ENCODE results near the gene KIAA1328. TPM values are rescaled to one million over a fixed set of nuclear protein-coding genes. Genes with fewer than 3 reads are reported as not detected.

KIAA1328 gene
- polyA plus RNA-seq, 1 of the 3 experiments (the other 2 are of a cell fraction): 2.6 TPM

DNA sequence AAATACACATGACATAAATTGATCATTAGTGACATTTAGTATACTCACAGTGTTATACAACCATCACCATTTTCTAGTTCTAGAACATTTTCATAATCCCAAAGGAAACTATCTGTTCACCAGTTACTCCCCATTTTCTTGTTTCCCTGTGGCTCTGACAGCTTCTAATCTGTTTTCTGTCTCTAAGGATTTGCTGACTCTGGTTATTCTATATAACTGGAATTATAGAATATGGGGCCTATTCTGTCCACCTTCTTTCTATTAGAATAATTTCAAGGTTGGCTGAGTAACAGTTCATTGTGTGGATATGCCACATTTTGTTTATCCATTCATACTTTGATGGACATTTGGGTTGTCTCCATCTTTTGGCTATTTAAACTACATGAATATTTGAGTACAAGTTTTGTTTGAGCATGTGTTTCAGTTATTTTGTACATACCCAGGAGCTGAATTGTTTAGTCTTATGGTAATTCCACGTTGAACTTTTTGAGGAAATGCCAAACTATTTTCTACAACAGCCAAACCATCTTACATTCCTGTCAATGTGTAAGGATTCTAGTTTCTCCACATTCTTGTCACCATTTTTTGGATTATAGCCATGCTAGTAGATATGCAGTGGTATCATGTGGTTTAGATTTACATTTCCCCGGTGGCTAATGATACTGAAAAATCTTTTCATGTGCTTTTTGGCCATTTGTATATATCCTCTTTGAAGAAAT, 20.5 kb downstream of the KIAA1328 start (continued):
- TF ChIP-seq, protein P1, sequence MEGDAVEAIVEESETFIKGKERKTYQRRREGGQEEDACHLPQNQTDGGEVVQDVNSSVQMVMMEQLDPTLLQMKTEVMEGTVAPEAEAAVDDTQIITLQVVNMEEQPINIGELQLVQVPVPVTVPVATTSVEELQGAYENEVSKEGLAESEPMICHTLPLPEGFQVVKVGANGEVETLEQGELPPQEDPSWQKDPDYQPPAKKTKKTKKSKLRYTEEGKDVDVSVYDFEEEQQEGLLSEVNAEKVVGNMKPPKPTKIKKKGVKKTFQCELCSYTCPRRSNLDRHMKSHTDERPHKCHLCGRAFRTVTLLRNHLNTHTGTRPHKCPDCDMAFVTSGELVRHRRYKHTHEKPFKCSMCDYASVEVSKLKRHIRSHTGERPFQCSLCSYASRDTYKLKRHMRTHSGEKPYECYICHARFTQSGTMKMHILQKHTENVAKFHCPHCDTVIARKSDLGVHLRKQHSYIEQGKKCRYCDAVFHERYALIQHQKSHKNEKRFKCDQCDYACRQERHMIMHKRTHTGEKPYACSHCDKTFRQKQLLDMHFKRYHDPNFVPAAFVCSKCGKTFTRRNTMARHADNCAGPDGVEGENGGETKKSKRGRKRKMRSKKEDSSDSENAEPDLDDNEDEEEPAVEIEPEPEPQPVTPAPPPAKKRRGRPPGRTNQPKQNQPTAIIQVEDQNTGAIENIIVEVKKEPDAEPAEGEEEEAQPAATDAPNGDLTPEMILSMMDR (IDR thresholded peaks at IDR 0.05): no peak
- TF ChIP-seq, protein P2, sequence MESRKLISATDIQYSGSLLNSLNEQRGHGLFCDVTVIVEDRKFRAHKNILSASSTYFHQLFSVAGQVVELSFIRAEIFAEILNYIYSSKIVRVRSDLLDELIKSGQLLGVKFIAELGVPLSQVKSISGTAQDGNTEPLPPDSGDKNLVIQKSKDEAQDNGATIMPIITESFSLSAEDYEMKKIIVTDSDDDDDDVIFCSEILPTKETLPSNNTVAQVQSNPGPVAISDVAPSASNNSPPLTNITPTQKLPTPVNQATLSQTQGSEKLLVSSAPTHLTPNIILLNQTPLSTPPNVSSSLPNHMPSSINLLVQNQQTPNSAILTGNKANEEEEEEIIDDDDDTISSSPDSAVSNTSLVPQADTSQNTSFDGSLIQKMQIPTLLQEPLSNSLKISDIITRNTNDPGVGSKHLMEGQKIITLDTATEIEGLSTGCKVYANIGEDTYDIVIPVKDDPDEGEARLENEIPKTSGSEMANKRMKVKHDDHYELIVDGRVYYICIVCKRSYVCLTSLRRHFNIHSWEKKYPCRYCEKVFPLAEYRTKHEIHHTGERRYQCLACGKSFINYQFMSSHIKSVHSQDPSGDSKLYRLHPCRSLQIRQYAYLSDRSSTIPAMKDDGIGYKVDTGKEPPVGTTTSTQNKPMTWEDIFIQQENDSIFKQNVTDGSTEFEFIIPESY (IDR thresholded peaks at IDR 0.05; ENCODE audit: borderline replicate concordance, low read depth): no peak

DNA sequence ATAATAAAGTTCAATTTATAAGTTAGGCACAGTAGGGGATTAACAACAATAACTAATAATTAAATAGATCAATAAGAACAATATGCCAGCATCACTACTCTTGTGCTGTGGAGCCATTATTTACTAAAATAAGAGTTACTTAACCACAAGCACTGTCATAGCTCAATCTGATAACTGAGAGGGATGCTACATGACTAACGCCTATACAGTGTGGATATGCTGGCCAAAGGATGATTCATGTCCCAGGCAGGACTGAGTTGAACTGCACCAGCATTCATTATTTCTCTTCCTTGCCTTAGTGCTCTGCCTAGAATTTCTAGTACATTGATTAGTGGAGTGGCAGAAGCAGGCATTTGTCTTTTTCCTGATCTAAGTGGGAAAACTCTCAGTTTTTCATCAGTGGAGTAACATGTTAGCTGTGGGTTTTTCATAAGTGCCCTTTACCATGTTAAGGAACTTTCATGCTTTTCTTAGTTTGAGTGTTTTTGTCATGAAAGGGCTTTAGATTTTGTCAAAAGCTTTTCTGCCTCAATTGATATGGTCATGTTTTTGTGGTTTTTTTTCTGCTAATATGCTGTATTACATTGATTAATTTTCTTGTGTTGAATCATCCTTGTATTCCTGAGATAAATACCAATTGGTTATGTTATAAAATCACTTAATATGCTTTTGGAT, 21.7 kb downstream of the KIAA1328 start:
- peaks cover 0 to 7% of the 10 kb centered on the region in 2 experiments; a peak in 2 of 4 replicates for H3K4me1 ChIP-seq (ENCODE audit: control insufficient read depth in 1 of 2, insufficient read depth in 2 of 2, low read depth in 1 of 2, low read length in 1 of 2)
- POLR2A ChIA-PET: no interaction called here
- no peaks in the 10 kb centered on the region; the same call in 1 of the 2 replicates for H3K9me2 ChIP-seq
- H3K27me3 ChIP-seq (ENCODE audit: insufficient read depth): no peaks in the 10 kb centered on the region
- H3K9ac ChIP-seq: peak overlapping the region; percentile 16; the same call in 1 of the 2 replicates
- H3K4me2 ChIP-seq: peak overlapping the region; percentile 56; the same call in 1 of the 2 replicates
- H2AFZ ChIP-seq (ENCODE audit: low read depth): peak overlapping the region; percentile 5; the same call in 1 of the 2 replicates
- peaks cover 2 to 6% of the 10 kb centered on the region in 2 experiments for H3K36me3 ChIP-seq (replicated peaks in 1 of 2; ENCODE audit: control insufficient read depth in 1 of 2, insufficient read depth in 2 of 2, low read length in 1 of 2)
- no peaks in the 10 kb centered on the region; the same call in 1 of the 2 replicates for H3K79me2 ChIP-seq (ENCODE audit: insufficient read depth)
- CTCF ChIA-PET: interaction anchor here (0.7 to 1.1 kb wide), 3 partner anchors 21 to 1114 kb away, joined by 3 read pairs; no protein-coding TSS in a partner anchor
- H3K27ac ChIP-seq (ENCODE audit: low read depth in 2 of 2, low read length in 1 of 2): peak overlapping the region; percentile 28 to 87; a peak in 3 of 4 replicates
- DNase-seq: no peak
- peaks cover 9% of the 10 kb centered on the region; the same call in 1 of the 2 replicates for H3K9me3 ChIP-seq
- H3K4me3 ChIP-seq (ENCODE audit: low read depth in 2 of 2, low read length in 1 of 2): no peak overlapping the region
- H3F3A ChIP-seq (replicated peaks; ENCODE audit: insufficient read depth): peaks cover 29% of the 10 kb centered on the region
- no peaks in the 10 kb centered on the region for H4K20me1 ChIP-seq (ENCODE audit: insufficient read depth)
- WGBS (ENCODE audit: low lambda C conversion rate): 0% methylated on average over 1 of the region's 1 CpG
- TF ChIP-seq YY1 (IDR thresholded peaks at IDR 0.05; ENCODE audit: low read depth) (no peak), GABPA (IDR thresholded peaks at IDR 0.05; ENCODE audit: low read depth) (no peak), CHD2 (IDR thresholded peaks at IDR 0.05; ENCODE audit: low read length, partially characterized antibody) (no peak), GATA2 (CRISPR knock-in tag; IDR thresholded peaks at IDR 0.05) (no peak), RAD21 (IDR thresholded peaks at IDR 0.05; ENCODE audit: low read length) (no peak), RCOR1 (IDR thresholded peaks at IDR 0.05; ENCODE audit: low read length) (no peak), FOSL2 (IDR thresholded peaks at IDR 0.05; ENCODE audit: borderline replicate concordance, low read depth) (peak; percentile 94), TAF1 (IDR thresholded peaks at IDR 0.05; ENCODE audit: borderline replicate concordance, low read depth, low read length) (no peak; the same call in 1 of the 2 replicates), FOXM1 (IDR thresholded peaks at IDR 0.05; ENCODE audit: low read depth) (0 out of 2 replicates have a peak, but pooled peaks have one; percentile 15), RFX5 (IDR thresholded peaks at IDR 0.05; ENCODE audit: low read length) (no peak), RXRA (IDR thresholded peaks at IDR 0.05; ENCODE audit: borderline replicate concordance, low read depth) (no peak), EZH2phosphoT487 (IDR thresholded peaks at IDR 0.05; ENCODE audit: borderline replicate concordance, low read depth) (no peak), MAX (IDR thresholded peaks at IDR 0.05; ENCODE audit: low read depth) (no peak; the same call in 1 of the 2 replicates), MXI1 (IDR thresholded peaks at IDR 0.05; ENCODE audit: low read depth, low read length) (no peak)
- TF ChIP-seq, protein P3, sequence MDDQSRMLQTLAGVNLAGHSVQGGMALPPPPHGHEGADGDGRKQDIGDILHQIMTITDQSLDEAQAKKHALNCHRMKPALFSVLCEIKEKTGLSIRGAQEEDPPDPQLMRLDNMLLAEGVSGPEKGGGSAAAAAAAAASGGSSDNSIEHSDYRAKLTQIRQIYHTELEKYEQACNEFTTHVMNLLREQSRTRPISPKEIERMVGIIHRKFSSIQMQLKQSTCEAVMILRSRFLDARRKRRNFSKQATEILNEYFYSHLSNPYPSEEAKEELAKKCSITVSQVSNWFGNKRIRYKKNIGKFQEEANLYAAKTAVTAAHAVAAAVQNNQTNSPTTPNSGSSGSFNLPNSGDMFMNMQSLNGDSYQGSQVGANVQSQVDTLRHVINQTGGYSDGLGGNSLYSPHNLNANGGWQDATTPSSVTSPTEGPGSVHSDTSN (IDR thresholded peaks at IDR 0.05): peak; percentile 88
- TF ChIP-seq, protein P4, sequence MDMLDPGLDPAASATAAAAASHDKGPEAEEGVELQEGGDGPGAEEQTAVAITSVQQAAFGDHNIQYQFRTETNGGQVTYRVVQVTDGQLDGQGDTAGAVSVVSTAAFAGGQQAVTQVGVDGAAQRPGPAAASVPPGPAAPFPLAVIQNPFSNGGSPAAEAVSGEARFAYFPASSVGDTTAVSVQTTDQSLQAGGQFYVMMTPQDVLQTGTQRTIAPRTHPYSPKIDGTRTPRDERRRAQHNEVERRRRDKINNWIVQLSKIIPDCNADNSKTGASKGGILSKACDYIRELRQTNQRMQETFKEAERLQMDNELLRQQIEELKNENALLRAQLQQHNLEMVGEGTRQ (IDR thresholded peaks at IDR 0.05; ENCODE audit: borderline replicate concordance, low read depth, low read length): no peak

Data from SK-N-SH (cell line).